GM18499 (cell line): ENCODE measurements around the gene KRT25.

Experiments used
- ATAC-seq: cut with Tn5 transposase; IDR thresholded peaks from one replicate; pipeline ENCODE4 v1.9.1; 2021; ENCODE audit warnings: moderate number of reproducible peaks; ENCODE audit not compliant: insufficient read depth, unreplicated experiment

Gene KRT25

DNA sequence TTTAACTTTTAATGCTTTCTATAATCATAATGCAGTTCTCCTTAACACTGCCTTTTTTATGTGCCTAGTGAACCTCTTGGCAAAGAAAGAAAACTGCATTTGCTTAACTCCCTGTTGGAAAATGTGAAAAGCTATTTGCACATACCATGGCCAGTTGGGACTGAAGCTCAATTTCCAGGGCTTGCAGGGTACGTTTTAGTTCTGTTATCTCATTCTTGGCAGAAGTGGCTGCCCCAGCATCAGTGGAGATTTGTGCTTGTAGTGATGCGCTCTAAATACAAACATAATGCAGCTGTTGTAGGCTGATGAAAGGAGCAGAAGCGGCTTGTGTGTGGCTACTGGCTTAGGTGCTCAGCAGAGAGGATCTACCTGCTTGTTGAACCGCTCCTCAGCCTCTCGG is 55.3 kb downstream of the KRT25 start:
- no peak for ATAC-seq

DNA sequence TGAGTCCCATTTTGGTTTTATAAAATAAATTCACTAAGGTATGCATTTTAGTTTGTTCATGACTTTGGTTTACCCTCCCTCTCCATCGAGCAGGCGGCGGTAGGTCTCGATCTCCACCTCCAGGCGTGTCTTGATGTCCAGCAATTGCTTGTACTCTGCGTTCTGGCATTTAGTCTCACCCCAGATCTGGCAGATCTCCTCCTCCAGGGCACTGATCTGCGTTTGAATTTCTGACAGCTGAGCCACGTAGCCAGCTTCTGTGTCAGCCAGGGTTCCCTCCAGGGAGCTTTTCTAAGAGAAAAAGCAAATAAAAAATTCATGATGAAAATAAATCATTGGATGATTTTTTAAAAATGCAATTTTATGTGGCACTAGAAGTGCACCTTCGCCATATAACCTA is 55.8 kb downstream of the KRT25 start:
- no peak for ATAC-seq
